ENCODE results near the gene MRPL37.
A peak's percentile ranks its signal among the peaks of the same experiment; 100 is the strongest.

MRPL37 gene

GRCh38 chr1:54248966-54249365 lies 49.0 kb downstream of the MRPL37 start:
- H3K27ac ChIP-seq: peak overlapping the region; percentile 10 to 11
- intact Hi-C loops (cut with DNase I; ENCODE audit: low total_unique reads): no loop called here
- no peaks in the 10 kb centered on the region for H3K27me3 ChIP-seq
- peaks cover 0 to 42% (median 21%) of the 10 kb centered on the region in 4 donors for H3K4me1 ChIP-seq
- no peak for TF ChIP-seq CTCF (IDR thresholded peaks at IDR 0.05)
- H3K36me3 ChIP-seq: peaks cover 17 to 60% (median 37%) of the 10 kb centered on the region in 3 donors
- DNase-seq: no peak
- H3K9me3 ChIP-seq: no peaks in the 10 kb centered on the region
- H3K4me3 ChIP-seq: no peak overlapping the region

GRCh38 chr1:54249819-54250435 lies 50.0 kb downstream of the MRPL37 start:
- peak overlapping the region; percentile 73 to 78 for H3K27ac ChIP-seq
- H3K9me3 ChIP-seq: no peaks in the 10 kb centered on the region
- no peak for TF ChIP-seq CTCF (IDR thresholded peaks at IDR 0.05)
- peaks cover 17 to 54% (median 37%) of the 10 kb centered on the region in 3 donors for H3K36me3 ChIP-seq
- DNase-seq: peak in 1 of 2 donors; percentile 64
- H3K4me3 ChIP-seq: no peak overlapping the region
- H3K4me1 ChIP-seq: peaks cover 0 to 42% (median 25%) of the 10 kb centered on the region in 4 donors
- intact Hi-C loops (cut with DNase I; ENCODE audit: low total_unique reads): no loop called here
- no peaks in the 10 kb centered on the region for H3K27me3 ChIP-seq

GRCh38 chr1:54250670-54251069 lies 50.7 kb downstream of the MRPL37 start:
- intact Hi-C loops (cut with DNase I; ENCODE audit: low total_unique reads): no loop called here
- H3K4me1 ChIP-seq: peaks cover 0 to 35% (median 20%) of the 10 kb centered on the region in 4 donors
- peaks cover 17 to 51% (median 37%) of the 10 kb centered on the region in 3 donors for H3K36me3 ChIP-seq

GRCh38 chr1:54252371-54252936 lies 52.5 kb downstream of the MRPL37 start:
- no peak overlapping the region for H3K27ac ChIP-seq
- DNase-seq: no peak
- peaks cover 6 to 36% (median 35%) of the 10 kb centered on the region in 3 donors for H3K36me3 ChIP-seq
- TF ChIP-seq CTCF (IDR thresholded peaks at IDR 0.05): no peak
- H3K27me3 ChIP-seq: no peaks in the 10 kb centered on the region
- peaks cover 0 to 30% (median 18%) of the 10 kb centered on the region in 4 donors for H3K4me1 ChIP-seq
- H3K9me3 ChIP-seq: no peaks in the 10 kb centered on the region
- H3K4me3 ChIP-seq: no peak overlapping the region
- intact Hi-C loops (cut with DNase I; ENCODE audit: low total_unique reads): no loop called here

More at GRCh38 chr1:54250670-54251069, 50.7 kb downstream of the MRPL37 start:
- TF ChIP-seq CTCF (IDR thresholded peaks at IDR 0.05): no peak
- H3K4me3 ChIP-seq: no peak overlapping the region
- no peaks in the 10 kb centered on the region for H3K9me3 ChIP-seq
- no peak for DNase-seq
- peak overlapping the region; percentile 73 to 78 for H3K27ac ChIP-seq
- H3K27me3 ChIP-seq: no peaks in the 10 kb centered on the region

GRCh38 chr1:54253480-54253879 lies 53.5 kb downstream of the MRPL37 start:
- Histone ChIP-seq H3K4me1 (peaks cover 0 to 30% (median 18%) of the 10 kb centered on the region in 4 donors), H3K36me3 (peaks cover 6 to 31% (median 28%) of the 10 kb centered on the region in 3 donors), H3K9me3 (no peaks in the 10 kb centered on the region), H3K4me3 (no peak overlapping the region), H3K27ac (peak overlapping the region in 1 of 2 donors; percentile 16), H3K27me3 (no peaks in the 10 kb centered on the region)
- TF ChIP-seq CTCF (IDR thresholded peaks at IDR 0.05): no peak
- DNase-seq: peak; percentile 74 to 79
- intact Hi-C loops (cut with DNase I; ENCODE audit: low total_unique reads): no loop called here

Data from tibial artery (tissue), 4 donors.